SK-N-DZ (cell line): ENCODE measurements around the gene SPESP1. TPM values are rescaled to one million over a fixed set of nuclear protein-coding genes. Genes with fewer than 3 reads are reported as not detected.

Experiments used
- DNase-seq: peaks from one replicate; pipeline ENCODE4 v3.0.0-alpha.2; 2015; ENCODE audit warnings: low spot score
- polyA plus RNA-seq, 2 experiments: library from polyadenylated mRNA; depleted of rRNA; stranded (reverse); fragments of >200 nt; gene quantifications; 2 replicates each; pipeline ENCODE4 v1.2.3, GENCODE V29; 2014

Gene SPESP1
- not detected in 2 replicates for polyA plus RNA-seq (2014; cell fraction: cytosol; rRNA removed)
- polyA plus RNA-seq (2014; cell fraction: nucleus; rRNA removed) = not detected in 2 replicates

DNA sequence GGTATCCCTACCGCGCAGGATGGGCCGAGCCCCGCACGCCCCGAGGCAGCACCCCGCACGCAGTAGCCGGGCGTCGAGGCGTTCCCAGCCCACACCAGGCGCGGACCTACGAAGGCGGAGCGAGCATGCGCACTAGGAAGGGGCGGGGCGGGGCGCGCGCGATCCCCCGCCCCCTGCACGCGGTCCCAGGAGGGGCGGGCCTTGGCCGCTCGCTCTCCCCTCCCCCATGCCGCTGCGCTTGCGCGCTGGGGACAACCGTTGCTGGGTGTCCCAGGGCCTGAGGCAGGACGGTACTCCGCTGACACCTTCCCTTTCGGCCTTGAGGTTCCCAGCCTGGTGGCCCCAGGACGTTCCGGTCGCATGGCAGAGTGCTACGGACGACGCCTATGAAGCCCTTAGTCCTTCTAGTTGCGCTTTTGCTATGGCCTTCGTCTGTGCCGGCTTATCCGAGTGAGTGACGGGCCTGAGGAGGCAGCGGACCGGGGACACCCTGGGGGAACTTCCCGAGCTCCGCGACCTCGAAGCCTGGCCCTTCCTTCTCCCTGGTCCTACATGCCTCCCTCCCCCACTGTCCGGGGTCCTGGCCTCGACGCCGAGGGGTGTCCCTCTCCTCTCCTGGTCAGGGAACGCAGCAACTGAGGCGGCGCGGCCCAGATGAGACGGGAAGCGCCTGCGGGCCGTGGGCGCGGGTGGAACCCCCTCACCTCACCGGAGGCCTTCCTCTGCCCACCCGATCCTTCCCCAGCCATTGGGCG is at the start of gene SPESP1:
TSS of gene SPESP1 (plus strand) at position 258 of the 755 bp plus-strand sequence. CDS start at position 387, 129 bp downstream.
- no peak for DNase-seq

GRCh38 chr15:68885070-68885469 is 45.3 kb upstream of the SPESP1 start:
- no peak for DNase-seq

DNA sequence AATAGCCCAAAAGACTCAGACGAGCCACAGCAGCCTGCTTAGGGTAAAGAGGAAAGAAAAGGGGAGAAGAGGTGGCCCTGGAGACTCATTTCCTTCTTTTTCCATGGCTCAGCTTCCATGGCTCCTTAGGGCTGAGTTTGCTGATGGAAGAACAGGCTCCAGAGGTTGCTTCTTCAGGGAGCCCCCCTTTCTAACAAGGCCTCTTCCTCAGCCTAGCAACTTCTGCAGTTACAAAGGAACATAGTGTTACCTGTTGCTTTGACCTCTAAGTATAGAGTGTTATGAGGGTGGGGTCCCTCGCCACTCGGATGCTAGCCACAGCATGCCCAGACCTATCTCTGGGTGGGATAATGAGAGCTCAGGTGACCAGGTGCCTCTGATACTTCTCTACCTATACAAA is 43.2 kb upstream of the SPESP1 start:
- no peak for DNase-seq

- DNase-seq = no peak
These were observed 42.5 kb upstream of the SPESP1 start for GRCh38 chr15:68887819-68888218.

- DNase-seq = no peak
These were observed 41.9 kb upstream of the SPESP1 start for GRCh38 chr15:68888419-68888818.

GRCh38 chr15:68894208-68894607 is 36.1 kb upstream of the SPESP1 start:
- DNase-seq = no peak

GRCh38 chr15:68896178-68896577 is 34.1 kb upstream of the SPESP1 start:
- no peak for DNase-seq

DNA sequence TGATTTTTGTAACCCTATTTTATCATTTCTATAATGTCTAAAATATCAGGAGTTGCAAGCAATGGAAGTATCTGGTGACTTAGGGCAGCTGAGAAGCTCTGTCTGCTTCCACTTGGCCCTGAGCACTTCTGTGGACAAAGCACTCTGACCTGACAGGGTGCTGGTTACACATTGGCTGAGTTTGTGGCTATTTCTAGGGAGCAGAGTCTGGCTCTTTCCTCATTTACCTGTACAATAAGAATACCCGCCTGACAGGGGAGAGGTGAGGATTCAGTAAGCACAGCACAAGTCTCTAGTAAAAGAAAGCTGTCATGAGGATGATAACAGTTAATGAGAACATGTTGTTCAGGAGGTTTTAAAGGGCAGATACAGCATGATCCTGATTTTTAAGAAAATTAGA is 33.3 kb upstream of the SPESP1 start:
- no peak for DNase-seq

GRCh38 chr15:68900027-68900426 is 30.3 kb upstream of the SPESP1 start:
- DNase-seq = no peak

- DNase-seq = no peak
These were observed 22.9 kb upstream of the SPESP1 start for GRCh38 chr15:68907396-68907923.

DNA sequence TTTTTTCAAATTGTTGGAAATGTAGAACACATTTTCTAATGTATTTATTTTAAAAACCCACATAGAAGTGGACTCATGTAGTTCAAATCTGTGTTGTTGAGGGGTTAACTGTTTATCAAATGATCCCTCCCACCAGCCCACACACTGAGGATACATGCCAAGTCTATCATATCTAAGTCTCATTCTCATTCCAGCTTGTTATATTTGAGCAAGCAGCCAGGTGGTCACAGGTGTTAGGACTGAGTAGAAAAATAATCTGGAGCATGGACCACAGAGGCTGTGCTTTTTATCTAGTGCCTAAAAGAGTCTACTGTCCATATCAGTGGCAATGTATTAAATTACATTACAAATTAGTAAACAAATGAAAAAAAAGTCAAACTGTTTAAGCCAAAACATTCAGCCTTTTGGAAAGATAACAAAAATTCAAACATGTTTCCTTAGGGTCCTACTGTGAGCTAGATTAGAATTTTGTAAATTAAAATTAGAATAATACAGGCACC is 20.7 kb upstream of the SPESP1 start:
- DNase-seq = no peak

DNA sequence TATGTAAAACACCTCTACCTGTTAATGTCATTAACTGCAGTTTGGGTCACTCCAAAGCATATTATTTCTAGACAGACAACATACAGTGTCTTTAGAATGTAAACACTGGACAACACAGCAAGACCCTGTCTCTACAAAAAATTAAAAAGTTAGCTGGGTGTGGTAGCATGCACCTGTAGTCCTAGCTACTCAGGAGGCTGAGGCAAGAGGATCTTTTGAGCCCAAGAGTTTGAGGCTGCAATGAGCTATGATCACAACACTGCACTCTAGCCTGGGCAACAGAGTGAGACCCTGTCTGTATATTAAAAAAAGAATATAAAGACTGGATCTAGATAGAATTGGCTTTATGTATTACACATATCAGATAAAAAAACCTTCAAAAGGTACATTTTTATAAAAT is 20.0 kb upstream of the SPESP1 start:
- DNase-seq = no peak

- no peak for DNase-seq
These were observed 19.5 kb upstream of the SPESP1 start for GRCh38 chr15:68910816-68911215.

DNA sequence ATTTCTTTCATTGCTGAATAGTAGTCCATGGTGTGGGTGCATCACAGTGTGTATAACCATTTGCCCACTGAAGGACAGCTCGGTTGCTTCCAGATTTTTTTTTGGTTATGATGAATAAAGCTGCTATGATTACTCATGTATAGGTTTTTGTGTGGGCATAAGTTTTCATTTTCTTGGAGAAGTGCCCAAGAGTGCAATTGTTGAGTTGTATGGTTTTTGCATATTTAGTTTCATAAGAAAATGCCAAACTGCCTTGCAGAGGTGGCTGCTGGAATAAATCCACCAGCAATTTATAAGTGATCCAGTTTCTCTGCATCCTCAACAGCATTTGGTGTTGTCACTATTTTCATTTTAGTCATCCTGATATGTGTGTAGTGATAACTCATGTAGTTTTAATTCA is 8.4 kb upstream of the SPESP1 start:
- no peak for DNase-seq

- peak; percentile 66 for DNase-seq
These were observed 5.3 kb upstream of the SPESP1 start for GRCh38 chr15:68924866-68925560.

- no peak for DNase-seq
These were observed 2.7 kb downstream of the SPESP1 start for GRCh38 chr15:68933001-68933400.

- DNase-seq = no peak
These were observed 4.0 kb downstream of the SPESP1 start for GRCh38 chr15:68934341-68934740.

DNA sequence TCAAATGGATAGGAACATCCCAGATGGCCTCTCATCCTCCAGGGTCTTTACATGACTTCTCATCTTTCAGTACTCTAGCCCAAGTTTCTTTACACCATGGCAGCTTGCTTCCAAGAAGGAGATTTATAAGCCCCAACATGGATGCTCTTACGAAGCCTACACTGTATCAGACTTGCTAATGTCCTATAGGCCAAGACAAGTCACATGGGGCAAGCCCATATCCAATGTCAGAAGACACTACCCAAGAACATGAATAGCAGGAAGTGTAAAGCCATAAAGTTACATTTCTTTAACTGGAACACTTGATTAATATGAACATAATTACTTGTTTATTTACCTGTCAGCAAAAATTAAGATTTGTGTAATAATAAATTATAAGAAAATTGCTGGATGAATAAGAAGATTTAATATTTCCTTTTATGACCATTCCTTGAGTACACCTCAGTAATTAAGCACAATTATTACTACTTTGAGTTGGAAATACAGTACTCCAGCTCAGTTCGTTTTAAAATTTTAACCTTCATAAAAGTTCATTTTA is 5.1 kb downstream of the SPESP1 start:
- DNase-seq = no peak

- no peak for DNase-seq
These were observed 9.2 kb downstream of the SPESP1 start for GRCh38 chr15:68939501-68939900.

- no peak for DNase-seq
These were observed 21.5 kb downstream of the SPESP1 start for GRCh38 chr15:68951813-68952212.

GRCh38 chr15:68957696-68958095 is 27.4 kb downstream of the SPESP1 start:
- no peak for DNase-seq

- DNase-seq = no peak
These were observed 28.3 kb downstream of the SPESP1 start for GRCh38 chr15:68958597-68958996.
